SIG-M5 (cell line): Measurements from ENCODE around the gene ADARB1.

Source experiments
- DNase-seq: peaks from one replicate; lab custom pipeline; 2025; lab: John Stamatoyannopoulos, UW

Gene ADARB1

GRCh38 chr21:45151445-45152160, 77.2 kb downstream of the ADARB1 start:
- no peak for DNase-seq

GRCh38 chr21:45152265-45152746, 77.9 kb downstream of the ADARB1 start:
- DNase-seq = peak; percentile 75

GRCh38 chr21:45153358-45154318, 79.3 kb downstream of the ADARB1 start:
- peak; percentile 13 for DNase-seq

- no peak for DNase-seq
Observed at GRCh38 chr21:45154511-45155508, 80.4 kb downstream of the ADARB1 start.

GRCh38 chr21:45155910-45156309, 81.5 kb downstream of the ADARB1 start:
- DNase-seq = no peak

GRCh38 chr21:45156459-45156858, 82.1 kb downstream of the ADARB1 start:
- DNase-seq = no peak

- no peak for DNase-seq
Observed at GRCh38 chr21:45157932-45158331, 83.6 kb downstream of the ADARB1 start.

GRCh38 chr21:45158491-45159423, 84.4 kb downstream of the ADARB1 start:
- DNase-seq = no peak

GRCh38 chr21:45160198-45160597, 85.8 kb downstream of the ADARB1 start:
- DNase-seq = no peak

GRCh38 chr21:45161038-45161945, 86.9 kb downstream of the ADARB1 start:
- no peak for DNase-seq

- no peak for DNase-seq
Observed at GRCh38 chr21:45162115-45162514, 87.7 kb downstream of the ADARB1 start.

GRCh38 chr21:45162809-45163208, 88.4 kb downstream of the ADARB1 start:
- no peak for DNase-seq

- DNase-seq = no peak
Observed at GRCh38 chr21:45163413-45164123, 89.2 kb downstream of the ADARB1 start.

GRCh38 chr21:45164124-45164511, 89.7 kb downstream of the ADARB1 start:
- no peak for DNase-seq

GRCh38 chr21:45164838-45165237, 90.5 kb downstream of the ADARB1 start:
- no peak for DNase-seq

- DNase-seq = no peak
Observed at GRCh38 chr21:45166931-45167330, 92.6 kb downstream of the ADARB1 start.

GRCh38 chr21:45167796-45168222, 93.4 kb downstream of the ADARB1 start:
- DNase-seq = no peak

- no peak for DNase-seq
Observed at GRCh38 chr21:45168522-45168921, 94.1 kb downstream of the ADARB1 start.

- no peak for DNase-seq
Observed at GRCh38 chr21:45169001-45169400, 94.6 kb downstream of the ADARB1 start.
